ENCODE data around the gene IGSF21. TPM values are rescaled to one million over a fixed set of nuclear protein-coding genes. Genes with fewer than 3 reads are reported as not detected.

The IGSF21 gene
- total RNA-seq, 1 donor from 2014 or later = 0.89 TPM

- DNase-seq (no peak), ATAC-seq (ENCODE audit: poor library complexity) (no peak)
- intact Hi-C loops (cut with DNase I) = no loop called here
These were observed 279.0 kb downstream of the IGSF21 start for GRCh38 chr1:18386591-18386990.

- DNase-seq (no peak), ATAC-seq (ENCODE audit: poor library complexity) (no peak)
- intact Hi-C loops (cut with DNase I) = no loop called here
These were observed 279.7 kb downstream of the IGSF21 start for GRCh38 chr1:18387307-18387706.

GRCh38 chr1:18390953-18391352 is 283.4 kb downstream of the IGSF21 start:
- intact Hi-C loops (cut with DNase I) = no loop called here
- no peak for ATAC-seq (ENCODE audit: poor library complexity)
- DNase-seq = no peak

- ATAC-seq (ENCODE audit: poor library complexity) (no peak), DNase-seq (no peak)
- intact Hi-C loops (cut with DNase I) = no loop called here
These were observed 287.1 kb downstream of the IGSF21 start for GRCh38 chr1:18394563-18395156.

GRCh38 chr1:18396247-18396980 is 288.8 kb downstream of the IGSF21 start:
- no peak for DNase-seq
- intact Hi-C loops (cut with DNase I) = no loop called here
- no peak for ATAC-seq (ENCODE audit: poor library complexity)

GRCh38 chr1:18397641-18398040 is 290.0 kb downstream of the IGSF21 start:
- intact Hi-C loops (cut with DNase I) = no loop called here
- ATAC-seq (ENCODE audit: poor library complexity) (no peak), DNase-seq (no peak)

GRCh38 chr1:18398791-18399530 is 291.4 kb downstream of the IGSF21 start:
- ATAC-seq (ENCODE audit: poor library complexity) (no peak), DNase-seq (no peak)
- intact Hi-C loops (cut with DNase I) = no loop called here

- intact Hi-C loops (cut with DNase I) = no loop called here
- ATAC-seq (ENCODE audit: poor library complexity) = no peak
- DNase-seq = no peak
These were observed 292.9 kb downstream of the IGSF21 start for GRCh38 chr1:18400347-18401102.

GRCh38 chr1:18401921-18402320 is 294.3 kb downstream of the IGSF21 start:
- DNase-seq = no peak
- intact Hi-C loops (cut with DNase I) = no loop called here
- no peak for ATAC-seq (ENCODE audit: poor library complexity)

GRCh38 chr1:18404460-18404859 is 296.9 kb downstream of the IGSF21 start:
- ATAC-seq (ENCODE audit: poor library complexity) (no peak), DNase-seq (no peak)
- intact Hi-C loops (cut with DNase I) = no loop called here

GRCh38 chr1:18407166-18408045 is 299.8 kb downstream of the IGSF21 start:
- ATAC-seq (ENCODE audit: poor library complexity) = no peak
- intact Hi-C loops (cut with DNase I) = no loop called here
- no peak for DNase-seq

- ATAC-seq (ENCODE audit: poor library complexity) = no peak
- intact Hi-C loops (cut with DNase I) = no loop called here
- no peak for DNase-seq
These were observed 301.2 kb downstream of the IGSF21 start for GRCh38 chr1:18408656-18409370.

GRCh38 chr1:18409609-18410237 is 302.1 kb downstream of the IGSF21 start:
- intact Hi-C loops (cut with DNase I) = no loop called here
- ATAC-seq (ENCODE audit: poor library complexity) = no peak
- DNase-seq = no peak

- ATAC-seq (ENCODE audit: poor library complexity) = no peak
- no peak for DNase-seq
- intact Hi-C loops (cut with DNase I) = no loop called here
These were observed 302.8 kb downstream of the IGSF21 start for GRCh38 chr1:18410407-18410806.

- intact Hi-C loops (cut with DNase I) = no loop called here
- no peak for DNase-seq
- no peak for ATAC-seq (ENCODE audit: poor library complexity)
These were observed 303.7 kb downstream of the IGSF21 start for GRCh38 chr1:18411321-18411720.

GRCh38 chr1:18411820-18412641 is 304.4 kb downstream of the IGSF21 start:
- no peak for ATAC-seq (ENCODE audit: poor library complexity)
- DNase-seq = no peak
- intact Hi-C loops (cut with DNase I) = no loop called here

Measured in Right ventricle myocardium superior (tissue), 1 donor.